Ascending aorta (tissue), 2 donors: Measurements from ENCODE around the gene RAPH1. TPM values are rescaled to one million over a fixed set of nuclear protein-coding genes. Genes with fewer than 3 reads are reported as not detected.
A peak's percentile ranks its signal among the peaks of the same experiment; 100 is the strongest.
"Not testable (repeated sequence)": the region's sequence is repeated elsewhere in the genome, so short reads cannot be mapped to it uniquely, and the experiment has no call there.

ENCODE experiments used
- DNase-seq, 2 donors: peaks; one replicate each; pipeline ENCODE4 v3.0.0-alpha.2; 2019; ENCODE audit warnings: low spot score in 2 of 2
- H3K27ac ChIP-seq, 2 donors: fragments of 200-600 bp; sonication (generic); one replicate each; pipeline ENCODE4 v1.5.1; 2016 to 2017; ENCODE audit warnings: mild to moderate bottlenecking in 1 of 2
- H3K27me3 ChIP-seq: fragments of 200-600 bp; sonication (generic); one replicate; pipeline ENCODE4 v1.5.1; 2017
- H3K36me3 ChIP-seq, 2 donors: fragments of 200-600 bp; sonication (generic); one replicate each; pipeline ENCODE4 v1.5.1; 2016
- H3K4me1 ChIP-seq, 2 donors: fragments of 200-600 bp; sonication (generic); one replicate each; pipeline ENCODE4 v1.5.1; 2016 to 2017; ENCODE audit warnings: mild to moderate bottlenecking in 1 of 2
- H3K4me3 ChIP-seq, 2 donors: fragments of 200-600 bp; sonication (generic); one replicate each; pipeline ENCODE4 v1.5.1; 2016 to 2017; ENCODE audit warnings: mild to moderate bottlenecking in 1 of 2
- H3K9me3 ChIP-seq, 2 donors: fragments of 200-600 bp; sonication (generic); one replicate each; pipeline ENCODE4 v1.5.1; 2016
- intact Hi-C: fragments of 100-400 bp; cut with DNase I; formaldehyde crosslinking; loops from one replicate; pipeline ENCODE4 v1.15.1; 2023
- total RNA-seq: library from RNA; depleted of rRNA; stranded (reverse); fragments of >200 nt; gene quantifications from one replicate; pipeline ENCODE4 v1.1.0, GENCODE V29; 2016
- TF ChIP-seq, protein P1 (sequence below), 3 experiments: fragments of 200-600 bp in 2 of 3; fragments of 450-650 bp in 1 of 3; sonication (generic) in 2 of 3; IDR thresholded peaks; one replicate each; pipeline ENCODE4 v1.5.1; 2016 to 2019; ENCODE audit warnings: antibody characterized with exemption in 3 of 3, mild to moderate bottlenecking in 1 of 3, moderate library complexity in 1 of 3

RAPH1 gene
- total RNA-seq, 1 donor from 2014 or later = 49.8 TPM

DNA sequence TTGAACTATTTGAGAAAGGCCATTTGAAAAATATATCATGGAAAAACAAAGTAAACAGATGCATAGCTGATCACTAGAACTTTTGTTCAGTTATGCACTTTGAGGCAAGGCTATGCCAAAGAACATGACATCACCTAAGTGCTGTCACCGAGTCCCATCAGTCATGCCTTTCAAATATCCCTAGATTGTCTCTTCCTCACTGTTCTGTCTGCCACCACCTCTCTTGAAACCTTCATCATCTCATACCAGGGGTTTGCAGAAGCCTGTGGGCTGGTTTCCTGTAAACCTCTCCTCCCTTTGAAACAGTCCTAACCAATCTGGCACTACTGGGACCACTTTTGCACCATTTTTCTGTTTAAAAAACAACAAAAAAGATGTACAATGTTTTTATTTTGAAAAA lies 12.3 kb upstream of the RAPH1 start:
- TF ChIP-seq, protein P1, sequence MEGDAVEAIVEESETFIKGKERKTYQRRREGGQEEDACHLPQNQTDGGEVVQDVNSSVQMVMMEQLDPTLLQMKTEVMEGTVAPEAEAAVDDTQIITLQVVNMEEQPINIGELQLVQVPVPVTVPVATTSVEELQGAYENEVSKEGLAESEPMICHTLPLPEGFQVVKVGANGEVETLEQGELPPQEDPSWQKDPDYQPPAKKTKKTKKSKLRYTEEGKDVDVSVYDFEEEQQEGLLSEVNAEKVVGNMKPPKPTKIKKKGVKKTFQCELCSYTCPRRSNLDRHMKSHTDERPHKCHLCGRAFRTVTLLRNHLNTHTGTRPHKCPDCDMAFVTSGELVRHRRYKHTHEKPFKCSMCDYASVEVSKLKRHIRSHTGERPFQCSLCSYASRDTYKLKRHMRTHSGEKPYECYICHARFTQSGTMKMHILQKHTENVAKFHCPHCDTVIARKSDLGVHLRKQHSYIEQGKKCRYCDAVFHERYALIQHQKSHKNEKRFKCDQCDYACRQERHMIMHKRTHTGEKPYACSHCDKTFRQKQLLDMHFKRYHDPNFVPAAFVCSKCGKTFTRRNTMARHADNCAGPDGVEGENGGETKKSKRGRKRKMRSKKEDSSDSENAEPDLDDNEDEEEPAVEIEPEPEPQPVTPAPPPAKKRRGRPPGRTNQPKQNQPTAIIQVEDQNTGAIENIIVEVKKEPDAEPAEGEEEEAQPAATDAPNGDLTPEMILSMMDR (IDR thresholded peaks at IDR 0.05) = no peak
- intact Hi-C loops = no loop called here
- Histone ChIP-seq H3K4me3 (no peak overlapping the region), H3K27me3 (no peaks in the 10 kb centered on the region), H3K9me3 (no peaks in the 10 kb centered on the region), H3K36me3 (no peaks in the 10 kb centered on the region), H3K27ac (no peak overlapping the region), H3K4me1 (no peaks in the 10 kb centered on the region)
- no peak for DNase-seq

DNA sequence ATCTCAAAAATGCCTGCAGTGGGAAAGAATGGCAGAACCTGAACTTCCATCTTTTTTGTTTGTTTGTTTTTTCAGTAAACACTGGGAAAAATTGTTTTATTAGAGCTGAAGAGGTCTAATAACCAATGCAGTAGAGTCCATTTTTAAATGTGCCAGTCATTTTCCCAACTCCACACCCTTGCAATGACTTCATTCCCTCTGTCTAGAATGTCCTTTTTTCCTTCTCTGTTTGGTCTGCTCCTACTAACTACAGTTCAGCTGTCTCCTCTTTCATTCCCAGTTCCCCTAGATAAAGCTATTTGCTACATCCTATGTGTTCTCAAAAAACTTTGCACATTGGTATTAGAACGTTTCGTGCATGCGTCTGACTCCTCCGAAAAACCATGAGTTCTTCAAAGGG lies 9.3 kb upstream of the RAPH1 start:
- Histone ChIP-seq H3K4me1 (no peaks in the 10 kb centered on the region), H3K36me3 (no peaks in the 10 kb centered on the region), H3K9me3 (no peaks in the 10 kb centered on the region), H3K4me3 (no peak overlapping the region), H3K27me3 (no peaks in the 10 kb centered on the region), H3K27ac (no peak overlapping the region)
- DNase-seq = no peak
- TF ChIP-seq, protein P1 (IDR thresholded peaks at IDR 0.05) = no peak
- intact Hi-C loops = no loop called here

- no peaks in the 10 kb centered on the region for H3K27me3 ChIP-seq
- no peak overlapping the region for H3K27ac ChIP-seq
- H3K36me3 ChIP-seq = no peaks in the 10 kb centered on the region
- no peaks in the 10 kb centered on the region for H3K4me1 ChIP-seq
- H3K9me3 ChIP-seq = no peaks in the 10 kb centered on the region
- TF ChIP-seq, protein P1 (IDR thresholded peaks at IDR 0.05) = no peak
- no peak for DNase-seq
- intact Hi-C loops = no loop called here
- no peak overlapping the region for H3K4me3 ChIP-seq
Measured at GRCh38 chr2:203543898-203544328, 8.8 kb upstream of the RAPH1 start.

DNA sequence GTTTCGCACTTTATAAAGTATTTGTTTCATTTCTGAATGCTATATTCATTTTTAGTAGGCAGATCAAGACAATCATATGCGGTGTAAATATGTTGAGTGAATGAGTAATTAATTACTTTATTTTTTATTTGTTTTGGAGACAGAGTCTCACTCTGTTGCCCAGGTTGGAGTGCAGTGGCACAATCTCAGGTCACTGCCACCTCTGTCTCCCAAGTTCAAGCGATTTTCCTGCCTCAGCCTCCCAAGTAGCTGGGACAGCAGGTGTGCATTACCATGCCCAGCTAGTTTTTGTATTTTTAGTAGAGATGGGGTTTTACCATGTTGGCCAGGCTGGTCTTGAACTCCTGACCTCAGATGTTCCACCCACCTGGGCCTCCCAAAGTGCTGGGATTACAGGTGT lies 5.5 kb upstream of the RAPH1 start:
- H3K9me3 ChIP-seq, H3K36me3 ChIP-seq, H3K4me3 ChIP-seq, H3K27me3 ChIP-seq, DNase-seq, H3K4me1 ChIP-seq, intact Hi-C loops, H3K27ac ChIP-seq: not testable (repeated sequence)

DNA sequence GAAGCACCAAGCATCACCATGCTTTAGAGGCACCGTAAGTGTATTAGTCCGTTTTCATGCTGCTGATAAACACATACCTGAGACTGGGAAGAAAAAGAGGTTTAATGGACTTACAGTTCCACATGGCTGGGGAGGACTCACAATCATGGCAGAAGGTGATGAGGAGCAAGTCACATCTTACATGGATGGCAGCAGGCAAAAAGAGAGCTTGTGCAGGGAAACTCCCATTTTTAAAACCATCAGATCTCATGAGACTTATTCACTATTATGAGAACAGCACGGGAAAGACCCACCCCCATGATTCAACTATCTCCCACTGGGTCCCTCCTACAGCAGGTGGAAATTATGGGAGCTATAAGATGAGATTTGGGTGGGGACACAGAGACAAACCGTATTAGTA lies 3.1 kb upstream of the RAPH1 start:
- intact Hi-C loops, H3K4me1 ChIP-seq: not testable (repeated sequence)

GRCh38 chr2:203536586-203536951 lies 1.5 kb upstream of the RAPH1 start:
- H3K4me1 ChIP-seq = peaks cover 0 to 15% of the 10 kb centered on the region in 2 donors
- intact Hi-C loops = loop anchor here (1.0 kb wide), 1 partner anchor 144 kb away; no protein-coding TSS in a partner anchor
- not testable (repeated sequence) for DNase-seq, H3K27me3 ChIP-seq, H3K4me3 ChIP-seq, H3K36me3 ChIP-seq, H3K9me3 ChIP-seq
- peak overlapping the region in 1 of 2 donors; percentile 96 for H3K27ac ChIP-seq

More for the DNA sequence above, 3.1 kb upstream of the RAPH1 start:
- H3K27ac ChIP-seq, H3K9me3 ChIP-seq, H3K4me3 ChIP-seq, H3K36me3 ChIP-seq, H3K27me3 ChIP-seq, DNase-seq: not testable (repeated sequence)

DNA sequence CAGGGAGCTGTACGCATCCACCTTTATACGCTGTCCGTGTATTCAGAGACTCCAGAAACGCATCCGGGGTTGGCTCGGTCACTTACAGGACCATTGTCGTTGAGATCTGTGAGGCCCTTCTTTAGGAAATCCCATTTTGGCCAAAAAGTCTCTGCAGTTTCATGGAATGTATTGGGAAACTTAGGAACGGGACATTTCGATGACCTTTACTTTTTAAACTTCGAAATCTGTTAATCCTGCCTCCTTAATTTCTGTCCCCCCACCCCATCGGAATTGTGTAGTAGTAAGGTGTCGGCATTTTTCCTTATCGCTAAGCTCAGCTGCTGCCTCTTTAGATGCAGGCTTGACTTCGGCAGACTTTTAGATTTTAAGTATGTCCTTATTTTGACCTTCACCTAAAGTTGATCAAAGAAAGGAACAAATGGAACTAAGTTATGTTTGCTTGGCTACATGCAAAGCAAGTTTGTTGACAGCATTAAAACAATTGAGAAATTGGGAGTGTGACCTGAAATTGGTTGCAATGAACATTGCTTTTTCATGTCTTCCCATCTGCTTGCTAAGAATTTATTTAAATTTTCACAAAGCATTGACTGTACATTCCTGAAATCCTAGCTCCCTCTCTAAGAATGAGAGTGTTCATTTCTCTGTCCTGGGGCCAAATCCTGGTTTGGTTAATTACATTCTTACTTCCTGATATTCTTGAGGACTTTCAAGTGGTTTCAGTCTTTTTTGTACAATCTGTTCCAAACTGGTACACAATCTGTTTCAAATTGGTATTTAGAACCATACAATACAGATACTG lies 884 bp upstream of the RAPH1 start:
- Histone ChIP-seq H3K4me1 (peaks cover 0 to 15% of the 10 kb centered on the region in 2 donors), H3K9me3 (no peaks in the 10 kb centered on the region), H3K27ac (peak overlapping the region; percentile 96 to 98), H3K27me3 (no peaks in the 10 kb centered on the region), H3K4me3 (peak overlapping the region; percentile 64 to 95), H3K36me3 (no peaks in the 10 kb centered on the region)
- no peak for DNase-seq
- TF ChIP-seq, protein P1 (IDR thresholded peaks at IDR 0.05) = no peak
- intact Hi-C loops = loop anchor here (1.0 to 2.0 kb wide), 4 partner anchors 42 to 279 kb away; no protein-coding TSS in a partner anchor
